ENCODE measurements around the gene ATMIN. TPM values are rescaled to one million over a fixed set of nuclear protein-coding genes. Genes with fewer than 3 reads are reported as not detected.

ATMIN gene
- total and polyA plus RNA-seq, 12 donors, result 7.4 to 32.0 (median 29.0) TPM

DNA sequence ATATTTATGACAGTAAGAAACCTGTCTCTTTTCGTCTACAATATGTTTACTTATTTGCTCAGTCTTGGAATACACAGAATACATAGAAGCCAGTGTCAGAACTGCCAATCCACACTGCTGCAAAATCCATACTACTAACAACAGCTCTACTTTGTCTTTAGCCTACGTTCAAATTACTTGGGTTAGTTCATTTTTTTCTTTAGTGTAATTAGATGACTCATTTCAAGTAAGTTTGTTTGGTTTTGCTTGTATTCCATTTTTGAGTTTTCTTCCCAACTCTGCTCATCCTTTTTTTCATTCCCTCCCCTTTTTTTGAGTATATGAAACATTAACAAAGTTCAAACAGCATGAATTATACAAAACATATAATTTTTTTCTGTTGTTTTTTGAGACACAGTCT lies 45.8 kb upstream of the ATMIN start:
- H3K36me3 ChIP-seq, result peaks cover 0 to 29% (median 0%) of the 10 kb centered on the region in 9 donors
- H3K27ac ChIP-seq, result no peak overlapping the region
- peaks cover 0 to 23% (median 12%) of the 10 kb centered on the region in 9 donors for H3K4me1 ChIP-seq
- intact Hi-C loops (cut with DNase I), result loop anchor here in 2 of 10 donors (5.0 to 10.0 kb wide), 2 partner anchors 52 to 55 kb away; no protein-coding TSS in a partner anchor
- no peaks in the 10 kb centered on the region for H3K9me3 ChIP-seq
- H3K4me3 ChIP-seq, result no peak overlapping the region
- ATAC-seq (no peak), DNase-seq (no peak)
- no peaks in the 10 kb centered on the region for H3K27me3 ChIP-seq
- TF ChIP-seq CTCF (IDR thresholded peaks at IDR 0.05), result no peak
- WGBS, 2 donors, result 47 to 49% methylated on average over 2 of the region's 2 CpGs

DNA sequence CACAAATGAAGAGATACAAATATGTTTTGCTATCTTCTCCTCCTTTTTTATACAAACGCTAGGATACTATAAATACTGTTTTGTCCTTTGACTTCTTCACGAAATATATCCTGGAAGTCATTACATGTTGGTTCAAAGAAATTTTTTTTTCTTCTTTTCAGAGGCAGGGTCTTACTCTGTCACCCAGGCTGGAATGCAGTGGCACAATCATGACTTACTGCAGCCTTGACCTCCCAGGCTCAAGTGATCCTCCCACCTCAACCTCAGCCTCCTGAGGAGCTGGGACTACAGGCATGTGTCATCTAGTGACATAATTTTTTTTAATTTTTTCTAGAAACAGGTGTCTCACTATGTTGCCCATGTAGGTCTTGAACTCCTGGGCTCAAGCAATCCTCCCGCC lies 45.1 kb upstream of the ATMIN start:
- no peaks in the 10 kb centered on the region for H3K27me3 ChIP-seq
- peaks cover 0 to 37% (median 0%) of the 10 kb centered on the region in 9 donors for H3K36me3 ChIP-seq
- DNase-seq (no peak), ATAC-seq (no peak)
- 92 to 95% methylated on average over 3 of the region's 3 CpGs for WGBS, 2 donors
- no peaks in the 10 kb centered on the region for H3K9me3 ChIP-seq
- intact Hi-C loops (cut with DNase I), result no loop called here
- H3K27ac ChIP-seq, result no peak overlapping the region
- H3K4me3 ChIP-seq, result no peak overlapping the region
- peaks cover 0 to 23% (median 12%) of the 10 kb centered on the region in 9 donors for H3K4me1 ChIP-seq
- no peak for TF ChIP-seq CTCF (IDR thresholded peaks at IDR 0.05)

- Histone ChIP-seq H3K36me3 (peaks cover 0 to 41% (median 0%) of the 10 kb centered on the region in 9 donors), H3K4me3 (no peak overlapping the region), H3K27ac (no peak overlapping the region), H3K4me1 (peaks cover 0 to 21% (median 12%) of the 10 kb centered on the region in 9 donors), H3K27me3 (no peaks in the 10 kb centered on the region), H3K9me3 (no peaks in the 10 kb centered on the region)
- ATAC-seq, result no peak
- WGBS, 2 donors, result 93 to 96% methylated on average over 2 of the region's 2 CpGs
- intact Hi-C loops (cut with DNase I), result no loop called here
- no peak for DNase-seq
- TF ChIP-seq CTCF (IDR thresholded peaks at IDR 0.05), result no peak
These were observed 44.7 kb upstream of the ATMIN start for GRCh38 chr16:80990978-80991377.

DNA sequence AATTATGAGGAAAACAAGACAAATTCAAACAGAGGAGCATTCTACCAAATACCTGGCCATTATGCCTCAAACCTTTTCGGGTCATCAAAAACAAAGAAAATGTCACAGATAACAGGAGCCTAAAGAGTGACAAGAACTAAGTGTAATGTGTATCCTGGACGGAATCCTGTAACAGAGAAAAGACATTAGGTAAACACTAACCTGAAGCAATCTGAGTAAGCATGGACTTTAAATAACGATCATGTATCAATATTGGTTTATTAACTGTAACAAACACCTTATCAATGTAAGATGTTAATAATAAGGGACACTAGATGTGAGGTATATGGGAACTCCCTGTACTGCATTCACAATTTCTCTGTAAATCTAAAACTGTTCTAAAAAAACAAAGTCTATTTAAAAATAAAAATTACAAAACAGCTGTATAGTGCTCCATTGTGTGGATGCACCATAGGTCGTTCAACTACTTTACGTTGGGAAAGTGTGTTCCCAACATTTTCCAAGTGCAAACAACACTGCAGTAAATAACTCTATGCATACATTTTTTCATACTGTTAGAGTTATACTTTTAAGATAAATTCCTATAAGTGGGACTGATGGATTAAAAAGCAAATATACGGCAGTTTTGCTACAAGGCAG lies 43.7 kb upstream of the ATMIN start:
- no peak for ATAC-seq
- DNase-seq, result no peak
- WGBS, 2 donors, result 63 to 64% methylated on average over 6 of the region's 6 CpGs
- no peak for TF ChIP-seq CTCF (IDR thresholded peaks at IDR 0.05)
- peaks cover 0 to 43% (median 0%) of the 10 kb centered on the region in 9 donors for H3K36me3 ChIP-seq
- H3K4me3 ChIP-seq, result no peak overlapping the region
- H3K4me1 ChIP-seq, result peaks cover 0 to 18% (median 9%) of the 10 kb centered on the region in 9 donors
- intact Hi-C loops (cut with DNase I), result no loop called here
- no peaks in the 10 kb centered on the region for H3K9me3 ChIP-seq
- no peaks in the 10 kb centered on the region for H3K27me3 ChIP-seq
- H3K27ac ChIP-seq, result peak overlapping the region in 2 of 10 donors; percentile 10 to 73

All from heart right ventricle (tissue), 16 donors.